Measurements from ENCODE around the gene ST6GALNAC5.

The ST6GALNAC5 gene

GRCh38 chr1:77048615-77049005, 181.3 kb downstream of the ST6GALNAC5 start:
- DNase-seq (ENCODE audit: low read depth): no peak

DNA sequence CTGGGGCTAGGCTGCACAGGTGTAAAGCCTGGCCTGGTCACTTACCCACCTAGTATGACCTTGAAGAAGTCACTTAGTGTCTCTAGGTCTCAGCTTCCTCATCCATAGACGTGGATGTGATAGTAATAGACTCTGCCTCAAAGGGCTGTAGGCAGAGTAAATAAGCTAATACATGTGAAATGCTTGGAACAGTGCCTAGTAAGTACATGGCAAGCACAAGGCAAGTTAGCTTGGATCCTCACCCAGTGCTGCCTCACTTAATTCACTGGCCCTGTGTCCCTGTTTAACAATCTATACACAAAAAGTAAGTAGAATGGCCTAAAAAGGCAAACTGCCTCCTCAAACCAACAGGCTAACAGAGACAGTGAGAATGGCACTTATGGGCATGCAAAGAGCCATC, 184.1 kb downstream of the ST6GALNAC5 start:
- no peak for DNase-seq (ENCODE audit: low read depth)

GRCh38 chr1:77056525-77056924, 189.2 kb downstream of the ST6GALNAC5 start:
- no peak for DNase-seq (ENCODE audit: low read depth)

DNA sequence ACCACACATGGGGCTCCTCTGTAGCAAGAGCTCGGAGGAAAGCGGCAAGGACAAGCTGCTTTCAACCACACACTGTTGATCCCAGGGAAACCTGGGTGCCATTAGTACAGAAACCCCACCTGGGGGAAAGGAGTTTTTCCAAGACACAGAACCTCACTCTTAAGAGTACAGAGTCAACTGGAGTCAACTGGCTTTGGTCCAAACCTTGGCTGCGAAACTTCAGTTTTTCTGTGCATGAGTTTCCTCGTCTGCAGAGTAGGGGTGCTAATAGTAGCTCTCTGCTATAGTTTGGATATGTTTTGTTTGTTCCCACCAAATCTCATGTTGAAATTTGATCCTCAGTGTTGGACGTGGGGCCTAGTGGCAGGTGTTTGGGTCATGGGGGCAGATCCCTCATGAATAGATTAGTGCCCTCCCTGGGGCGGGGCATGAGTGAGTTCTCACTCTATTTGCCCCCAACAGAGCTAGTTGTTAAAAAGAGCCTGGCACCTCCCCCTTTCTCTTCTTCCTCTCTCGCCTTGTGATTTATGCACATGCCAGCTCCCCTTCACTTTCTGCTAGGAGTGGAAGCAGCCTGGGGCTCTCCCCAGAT, 190.8 kb downstream of the ST6GALNAC5 start:
- DNase-seq (ENCODE audit: low read depth): no peak

GRCh38 chr1:77060000-77060399, 192.7 kb downstream of the ST6GALNAC5 start:
- no peak for DNase-seq (ENCODE audit: low read depth)

DNA sequence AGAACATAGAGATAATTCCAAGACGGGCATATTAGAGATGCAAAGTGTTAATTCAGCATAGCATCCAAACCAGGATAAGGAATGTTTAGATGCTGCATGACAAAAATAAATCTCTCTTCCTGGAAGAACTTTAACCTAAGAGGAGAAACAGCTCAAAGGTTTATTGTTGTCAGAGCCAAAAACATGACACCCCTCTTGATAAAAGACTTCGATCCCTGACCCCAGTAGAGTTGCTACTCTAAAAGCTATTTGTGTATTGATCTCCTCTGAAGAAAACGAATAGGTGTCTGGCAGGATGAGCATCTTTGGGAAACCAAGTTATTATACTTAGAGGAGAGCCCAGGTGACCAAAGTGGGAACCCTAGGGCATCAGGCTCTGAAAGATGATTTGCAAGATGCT, 193.9 kb downstream of the ST6GALNAC5 start:
- no peak for DNase-seq (ENCODE audit: low read depth)

GRCh38 chr1:77063118-77063517, 195.8 kb downstream of the ST6GALNAC5 start:
- no peak for DNase-seq (ENCODE audit: low read depth)

DNA sequence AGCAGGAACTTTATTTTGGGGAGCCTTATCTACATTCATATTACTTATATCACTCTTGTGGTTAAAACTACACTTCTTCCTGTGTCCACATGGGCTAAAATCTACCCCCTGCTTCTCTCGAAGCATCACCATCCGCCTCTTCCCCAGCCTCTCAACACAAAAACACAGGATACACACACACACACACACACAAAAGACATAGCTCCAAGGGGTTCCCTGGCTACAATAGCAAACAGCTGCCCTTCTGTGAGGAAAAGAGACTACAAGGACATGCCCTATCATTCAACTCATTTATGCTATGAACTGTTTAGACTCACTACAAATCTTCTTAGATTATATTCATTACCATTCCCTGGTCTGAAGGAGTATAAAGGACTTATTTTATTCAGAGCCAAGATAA, 197.0 kb downstream of the ST6GALNAC5 start:
- no peak for DNase-seq (ENCODE audit: low read depth)

GRCh38 chr1:77065693-77066342, 198.5 kb downstream of the ST6GALNAC5 start:
- DNase-seq (ENCODE audit: low read depth): no peak

- no peak for DNase-seq (ENCODE audit: low read depth)
These were observed 200.7 kb downstream of the ST6GALNAC5 start for GRCh38 chr1:77068013-77068412.

GRCh38 chr1:77076759-77077158, 209.5 kb downstream of the ST6GALNAC5 start:
- DNase-seq (ENCODE audit: low read depth): no peak

DNA sequence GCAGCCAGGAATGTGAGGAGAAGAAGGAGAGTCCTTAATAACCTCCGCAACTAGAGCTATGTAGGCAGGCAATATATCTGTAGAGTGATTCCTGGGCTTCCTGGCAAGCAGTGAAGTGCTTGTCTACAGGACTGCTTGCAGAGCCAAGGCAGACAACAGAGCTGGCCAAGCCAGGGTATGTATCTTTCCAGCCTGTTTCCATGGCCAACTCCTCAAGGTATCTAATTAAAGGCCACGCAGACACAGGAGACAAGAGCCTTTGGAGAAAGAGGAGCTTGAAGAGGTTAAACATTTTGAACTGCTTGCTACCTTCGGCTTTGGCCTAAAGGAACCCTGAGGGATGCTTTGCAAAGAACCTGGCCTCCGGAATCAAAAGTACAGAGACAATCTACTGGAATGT, 214.6 kb downstream of the ST6GALNAC5 start:
- DNase-seq (ENCODE audit: low read depth): no peak

GRCh38 chr1:77084457-77084856, 217.2 kb downstream of the ST6GALNAC5 start:
- no peak for DNase-seq (ENCODE audit: low read depth)

- no peak for DNase-seq (ENCODE audit: low read depth)
These were observed 217.8 kb downstream of the ST6GALNAC5 start for GRCh38 chr1:77085109-77085508.

DNA sequence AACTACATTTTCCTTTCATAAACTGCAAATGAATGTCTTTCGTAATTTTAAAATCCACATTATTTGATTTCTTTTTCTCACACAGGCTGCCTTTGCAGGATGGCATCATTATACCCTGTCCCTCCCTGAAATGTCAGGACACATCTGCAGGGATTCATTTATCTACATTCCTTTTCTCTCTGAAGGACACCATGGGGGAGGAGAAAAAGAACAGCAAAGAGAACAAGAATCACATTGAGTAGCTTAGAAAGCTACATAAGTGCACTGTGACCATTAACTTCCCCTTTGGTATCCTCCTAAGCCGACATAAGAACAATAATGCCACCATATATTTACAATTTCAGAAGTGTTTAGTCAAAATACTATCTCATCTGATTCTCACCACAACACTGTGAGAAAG, 222.5 kb downstream of the ST6GALNAC5 start:
- no peak for DNase-seq (ENCODE audit: low read depth)

DNA sequence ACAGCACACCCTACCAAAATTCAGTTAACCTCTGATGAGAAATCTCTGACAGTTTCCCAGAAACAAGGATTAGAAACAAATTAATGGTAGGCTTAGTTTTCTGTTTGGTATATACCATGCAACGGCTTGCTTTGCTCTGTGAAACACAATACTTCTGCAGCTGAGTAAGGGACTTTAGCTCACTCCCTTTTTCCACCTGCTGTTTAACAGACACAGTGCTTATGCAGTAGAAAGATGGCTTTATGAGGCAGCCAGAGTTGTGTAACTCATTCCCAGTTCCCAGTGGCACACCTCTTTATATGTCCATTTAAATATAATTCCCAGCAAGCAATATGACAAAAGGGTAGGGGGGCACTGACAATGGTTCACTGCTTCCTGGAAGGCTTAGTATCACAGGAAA, 228.0 kb downstream of the ST6GALNAC5 start:
- no peak for DNase-seq (ENCODE audit: low read depth)

GRCh38 chr1:77096496-77097255, 229.4 kb downstream of the ST6GALNAC5 start:
- no peak for DNase-seq (ENCODE audit: low read depth)

DNA sequence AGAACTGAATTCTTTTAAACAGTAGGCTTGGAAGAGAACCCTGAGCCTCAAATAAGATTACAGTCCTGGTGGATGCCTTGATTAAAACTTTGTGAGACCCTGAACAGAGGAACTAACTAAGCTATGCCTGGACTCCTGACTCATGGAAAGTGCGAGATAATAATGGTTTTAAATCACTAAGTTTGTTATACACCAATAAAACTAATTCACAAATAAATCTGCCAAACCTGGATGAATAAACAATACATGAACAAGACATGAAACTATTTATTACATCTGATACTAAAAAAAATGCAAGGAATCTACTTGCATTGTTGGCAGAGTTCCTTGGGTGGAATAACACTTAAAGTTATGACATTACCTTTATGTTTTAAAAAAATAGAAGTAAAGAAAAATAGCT, 233.6 kb downstream of the ST6GALNAC5 start:
- no peak for DNase-seq (ENCODE audit: low read depth)

GRCh38 chr1:77103486-77103885, 236.2 kb downstream of the ST6GALNAC5 start:
- no peak for DNase-seq (ENCODE audit: low read depth)

- no peak for DNase-seq (ENCODE audit: low read depth)
These were observed 237.4 kb downstream of the ST6GALNAC5 start for GRCh38 chr1:77104672-77105071.
